DMS153 treated with DMSO at 0.1 percent for 48 hours (cell line): ENCODE measurements around the gene CGB2.
"Not testable (repeated sequence)": the region's sequence is repeated elsewhere in the genome, so short reads cannot be mapped to it uniquely, and the experiment has no call there.

Source experiments
- DNase-seq: peaks from one replicate; lab custom pipeline; 2025; ENCODE audit not compliant: unreplicated experiment; lab: John Stamatoyannopoulos, UW

Gene CGB2

GRCh38 chr19:49031642-49032301 lies at the start of gene CGB2:
Gene CGB2, plus strand, starts transcription at chr19:49031890. Its CDS starts 206 bp downstream, at chr19:49032096.
- not testable (repeated sequence) for DNase-seq

- no peak for DNase-seq
Measured at GRCh38 chr19:48982280-48982679, 49.4 kb upstream of the CGB2 start.

GRCh38 chr19:48985711-48986110 lies 46.0 kb upstream of the CGB2 start:
- DNase-seq, result no peak

GRCh38 chr19:48986211-48986610 lies 45.5 kb upstream of the CGB2 start:
- no peak for DNase-seq

- DNase-seq, result no peak
Measured at GRCh38 chr19:48987323-48987722, 44.4 kb upstream of the CGB2 start.

- DNase-seq, result no peak
Measured at GRCh38 chr19:48988286-48988685, 43.4 kb upstream of the CGB2 start.

GRCh38 chr19:48988860-48989259 lies 42.8 kb upstream of the CGB2 start:
- no peak for DNase-seq

- no peak for DNase-seq
Measured at GRCh38 chr19:48989701-48990291, 41.9 kb upstream of the CGB2 start.

- no peak for DNase-seq
Measured at GRCh38 chr19:48990400-48990799, 41.3 kb upstream of the CGB2 start.

- no peak for DNase-seq
Measured at GRCh38 chr19:48991011-48991609, 40.6 kb upstream of the CGB2 start.

GRCh38 chr19:48991873-48992580 lies 39.7 kb upstream of the CGB2 start:
- DNase-seq, result no peak

GRCh38 chr19:48992581-48993174 lies 39.0 kb upstream of the CGB2 start:
- no peak for DNase-seq

- peak; percentile 97 for DNase-seq
Measured at GRCh38 chr19:48993175-48994034, 38.3 kb upstream of the CGB2 start, which contains the start of the genes GYS1 and RUVBL2. Gene GYS1, minus strand, starts transcription at chr19:48993309. Its CDS starts 197 bp downstream, at chr19:48993112. Gene RUVBL2, plus strand, starts transcription at chr19:48993887. Its CDS starts 25 bp downstream, at chr19:48993912.

GRCh38 chr19:48994035-48994386 lies 37.7 kb upstream of the CGB2 start:
- no peak for DNase-seq

GRCh38 chr19:48997972-48998371 lies 33.7 kb upstream of the CGB2 start:
- no peak for DNase-seq

GRCh38 chr19:48999481-49000325 lies 32.0 kb upstream of the CGB2 start:
- DNase-seq, result no peak

- DNase-seq, result no peak
Measured at GRCh38 chr19:49004133-49004532, 27.6 kb upstream of the CGB2 start.

GRCh38 chr19:49004964-49005614 lies 26.6 kb upstream of the CGB2 start:
- DNase-seq, result no peak

- DNase-seq, result no peak
Measured at GRCh38 chr19:49006905-49007304, 24.8 kb upstream of the CGB2 start.
